ENCODE data around the gene C19orf67. TPM values are rescaled to one million over a fixed set of nuclear protein-coding genes. Genes with fewer than 3 reads are reported as not detected.

The C19orf67 gene
- total and polyA plus RNA-seq, 2 of the 4 experiments (the other 2 are of a cell fraction) = not detected

- Histone ChIP-seq H3K4me1 (ENCODE audit: control insufficient read depth, insufficient read depth, low read length) (no peaks in the 10 kb centered on the region), H3K4ac (ENCODE audit: low read depth, low read length) (no peak overlapping the region), H3K36me3 (ENCODE audit: control insufficient read depth, insufficient read depth, low read length) (peaks cover 12% of the 10 kb centered on the region), H2BK5ac (ENCODE audit: low read depth, low read length, poor library complexity, severe bottlenecking) (no peak overlapping the region), H3K23ac (ENCODE audit: low read depth, low read length) (peak overlapping the region; percentile 80; the same call in 1 of the 2 replicates), H2BK20ac (ENCODE audit: low read depth, low read length) (no peak overlapping the region), H3K27ac (ENCODE audit: insufficient read depth, low read length) (no peak overlapping the region), H4K20me1 (ENCODE audit: insufficient read depth, low read length) (peaks cover 7% of the 10 kb centered on the region), H3K4me3 (ENCODE audit: insufficient read depth, low read depth, low read length) (peak overlapping the region; percentile 62), H3K14ac (replicated peaks; ENCODE audit: low read depth, low read length) (0 out of 2 replicates have a peak overlapping the region, but pooled peaks have one; percentile 70), H2AK9ac (replicated peaks; ENCODE audit: low read depth, low read length, poor library complexity) (peak overlapping the region; percentile 75), H3K4me2 (ENCODE audit: low read depth, low read length) (peak overlapping the region; percentile 63), H2AK5ac (ENCODE audit: low read depth, low read length) (0 out of 2 replicates have a peak overlapping the region, but pooled peaks have one; percentile 37), H3K56ac (ENCODE audit: extremely low read depth, insufficient read depth, low read length) (peak overlapping the region; percentile 16; the same call in 1 of the 2 replicates), H4K91ac (ENCODE audit: insufficient read depth, low read depth, low read length) (no peak overlapping the region), H2AFZ (replicated peaks; ENCODE audit: low read length, poor library complexity) (peak overlapping the region; percentile 19), H3K18ac (ENCODE audit: low read depth, low read length) (no peak overlapping the region), H3K9me3 (ENCODE audit: control insufficient read depth, insufficient read depth, low read length) (peaks cover 8% of the 10 kb centered on the region), H3K27me3 (ENCODE audit: control insufficient read depth, insufficient read depth, low read length) (no peaks in the 10 kb centered on the region), H4K8ac (ENCODE audit: low read depth in 2 of 2, low read length in 2 of 2) (no peak overlapping the region), H2BK120ac (ENCODE audit: low read depth, low read length) (no peak overlapping the region), H2BK15ac (ENCODE audit: low read depth, low read length) (no peak overlapping the region), H3K9ac (ENCODE audit: low read depth, low read length) (peak overlapping the region; percentile 23; the same call in 1 of the 2 replicates), H4K5ac (ENCODE audit: low read depth, low read length) (no peak overlapping the region), H3K9me1 (ENCODE audit: insufficient read depth, low read length) (no peaks in the 10 kb centered on the region), H3K79me1 (ENCODE audit: low read depth in 1 of 2, low read length in 2 of 2) (peaks cover 0 to 6% of the 10 kb centered on the region in 2 experiments; a peak in 2 of 4 replicates)
- ATAC-seq (ENCODE audit: low read depth) (no peak), DNase-seq (no peak)
- in situ Hi-C loops (cut with MboI; ENCODE audit: low sequenced_read_pairs) (loop anchor here (25.0 kb wide), 1 partner anchor 327 kb away; the partner anchor contains the start of genes C19orf53 and MRI1), intact Hi-C loops (cut with micrococcal nuclease) (no loop called here), dilution Hi-C loops (cut with HindIII; ENCODE audit: low sequenced_read_pairs, unreplicated experiment) (no loop called here)
- no TSS peak for BruUV-seq (replicated peaks)
- CTCF ChIA-PET = no interaction called here
- POLR2A ChIA-PET (ENCODE audit: unreplicated experiment) = no interaction called here
- TF ChIP-seq CTCF (conservative IDR thresholded peaks at IDR 0.05; ENCODE audit: low read depth, low read length) (0 out of 2 replicates have a peak, but pooled peaks have one; percentile 19), BHLHE40 (IDR thresholded peaks at IDR 0.05; ENCODE audit: low read depth, low read length) (no peak)
- WGBS, 2 experiments (ENCODE audit: extremely low coverage in 2 of 2, insufficient read length in 1 of 2) = no CpG with 5 or more reads among the region's 16 CpGs
These were observed 3.8 kb upstream of the C19orf67 start for GRCh38 chr19:14089412-14089661.

Measured in IMR-90 (cell line).